Measurements from ENCODE around the gene TMEM42. TPM values are rescaled to one million over a fixed set of nuclear protein-coding genes. Genes with fewer than 3 reads are reported as not detected.

TMEM42 gene
- total RNA-seq, 3 donors from 2014 or later (not counting 1 experiment from before 2014, with no cell fraction given): 9.9 to 15.9 (median 11.3) TPM

GRCh38 chr3:44880284-44880683, 18.6 kb downstream of the TMEM42 start:
- no peak overlapping the region for H3K4me3 ChIP-seq (ENCODE audit: low read length)
- 90% methylated on average over 2 of the region's 2 CpGs for WGBS (ENCODE audit: insufficient coverage)
- no peaks in the 10 kb centered on the region for H3K27me3 ChIP-seq (ENCODE audit: control insufficient read depth, insufficient read depth, low read length)
- H3K27ac Mint-ChIP-seq: no peak overlapping the region
- H3K27ac ChIP-seq (ENCODE audit: low read length): no peak overlapping the region
- H3K36me3 ChIP-seq (ENCODE audit: control insufficient read depth, insufficient read depth, low read length): no peaks in the 10 kb centered on the region
- H3K9me3 Mint-ChIP-seq: no peaks in the 10 kb centered on the region
- ATAC-seq (no peak), DNase-seq (no peak)
- H3K36me3 Mint-ChIP-seq: no peaks in the 10 kb centered on the region
- H3K4me3 Mint-ChIP-seq: no peak overlapping the region
- TF ChIP-seq CTCF (IDR thresholded peaks at IDR 0.05): no peak
- H3K4me1 ChIP-seq (ENCODE audit: control insufficient read depth, insufficient read depth, low read length): no peaks in the 10 kb centered on the region
- intact Hi-C loops (cut with micrococcal nuclease): no loop called here
- peaks cover 0 to 7% of the 10 kb centered on the region in 2 donors for H3K27me3 Mint-ChIP-seq (ENCODE audit: low read depth in 2 of 2)
- no peaks in the 10 kb centered on the region for H3K4me1 Mint-ChIP-seq
- H3K9me3 ChIP-seq (ENCODE audit: control insufficient read depth, insufficient read depth, low read length): no peaks in the 10 kb centered on the region

- 89% methylated on average over 5 of the region's 5 CpGs for WGBS (ENCODE audit: insufficient coverage)
- H3K27ac Mint-ChIP-seq: no peak overlapping the region
- H3K36me3 Mint-ChIP-seq: no peaks in the 10 kb centered on the region
- peaks cover 12 to 18% of the 10 kb centered on the region in 2 donors for H3K27me3 Mint-ChIP-seq (ENCODE audit: low read depth in 2 of 2)
- no peak for TF ChIP-seq CTCF (IDR thresholded peaks at IDR 0.05)
- Histone ChIP-seq H3K4me1 (ENCODE audit: control insufficient read depth, insufficient read depth, low read length) (no peaks in the 10 kb centered on the region), H3K9me3 (ENCODE audit: control insufficient read depth, insufficient read depth, low read length) (no peaks in the 10 kb centered on the region), H3K4me3 (ENCODE audit: low read length) (no peak overlapping the region), H3K36me3 (ENCODE audit: control insufficient read depth, insufficient read depth, low read length) (no peaks in the 10 kb centered on the region), H3K27me3 (ENCODE audit: control insufficient read depth, insufficient read depth, low read length) (peaks cover 4% of the 10 kb centered on the region), H3K27ac (ENCODE audit: low read length) (no peak overlapping the region)
- H3K4me1 Mint-ChIP-seq: no peaks in the 10 kb centered on the region
- no peak for DNase-seq
- no peak overlapping the region for H3K4me3 Mint-ChIP-seq
- intact Hi-C loops (cut with micrococcal nuclease): no loop called here
- H3K9me3 Mint-ChIP-seq: no peaks in the 10 kb centered on the region
- no peak for ATAC-seq
Observed at GRCh38 chr3:44883213-44883955, 21.7 kb downstream of the TMEM42 start.

- WGBS (ENCODE audit: insufficient coverage): 86% methylated on average over 4 of the region's 4 CpGs
- Histone ChIP-seq H3K4me3 (ENCODE audit: low read length) (no peak overlapping the region), H3K27ac (ENCODE audit: low read length) (no peak overlapping the region), H3K27me3 (ENCODE audit: control insufficient read depth, insufficient read depth, low read length) (peaks cover 4% of the 10 kb centered on the region), H3K36me3 (ENCODE audit: control insufficient read depth, insufficient read depth, low read length) (no peaks in the 10 kb centered on the region), H3K4me1 (ENCODE audit: control insufficient read depth, insufficient read depth, low read length) (no peaks in the 10 kb centered on the region), H3K9me3 (ENCODE audit: control insufficient read depth, insufficient read depth, low read length) (no peaks in the 10 kb centered on the region)
- no peak for TF ChIP-seq CTCF (IDR thresholded peaks at IDR 0.05)
- Mint-ChIP-seq H3K4me3 (no peak overlapping the region), H3K27ac (no peak overlapping the region), H3K4me1 (no peaks in the 10 kb centered on the region), H3K36me3 (no peaks in the 10 kb centered on the region), H3K27me3 (ENCODE audit: low read depth in 2 of 2) (peaks cover 12 to 16% of the 10 kb centered on the region in 2 donors), H3K9me3 (no peaks in the 10 kb centered on the region)
- ATAC-seq: no peak
- DNase-seq: no peak
- intact Hi-C loops (cut with micrococcal nuclease): no loop called here
Observed at GRCh38 chr3:44883999-44884431, 22.3 kb downstream of the TMEM42 start.

GRCh38 chr3:44885618-44886017, 23.9 kb downstream of the TMEM42 start:
- intact Hi-C loops (cut with micrococcal nuclease): no loop called here
- DNase-seq: no peak
- H3K27me3 Mint-ChIP-seq (ENCODE audit: low read depth in 2 of 2): peaks cover 12 to 16% of the 10 kb centered on the region in 2 donors

More at GRCh38 chr3:44885618-44886017, 23.9 kb downstream of the TMEM42 start:
- H3K36me3 Mint-ChIP-seq: no peaks in the 10 kb centered on the region
- no peak for TF ChIP-seq CTCF (IDR thresholded peaks at IDR 0.05)
- H3K27ac ChIP-seq (ENCODE audit: low read length): no peak overlapping the region
- H3K27ac Mint-ChIP-seq: no peak overlapping the region
- no peak overlapping the region for H3K4me3 Mint-ChIP-seq
- H3K4me1 Mint-ChIP-seq: no peaks in the 10 kb centered on the region
- H3K9me3 ChIP-seq (ENCODE audit: control insufficient read depth, insufficient read depth, low read length): no peaks in the 10 kb centered on the region
- no peaks in the 10 kb centered on the region for H3K4me1 ChIP-seq (ENCODE audit: control insufficient read depth, insufficient read depth, low read length)
- ATAC-seq: no peak
- H3K4me3 ChIP-seq (ENCODE audit: low read length): no peak overlapping the region
- H3K36me3 ChIP-seq (ENCODE audit: control insufficient read depth, insufficient read depth, low read length): no peaks in the 10 kb centered on the region
- no peaks in the 10 kb centered on the region for H3K9me3 Mint-ChIP-seq
- peaks cover 4% of the 10 kb centered on the region for H3K27me3 ChIP-seq (ENCODE audit: control insufficient read depth, insufficient read depth, low read length)
- WGBS (ENCODE audit: insufficient coverage): 79% methylated on average over 4 of the region's 4 CpGs

All from natural killer cell (primary cell).